ENCODE measurements around the gene HORMAD2.
"Not testable (repeated sequence)": the region's sequence is repeated elsewhere in the genome, so short reads cannot be mapped to it uniquely, and the experiment has no call there.

HORMAD2 gene

GRCh38 chr22:30195245-30196140 is 115.2 kb downstream of the HORMAD2 start:
- DNase-seq: no peak

DNA sequence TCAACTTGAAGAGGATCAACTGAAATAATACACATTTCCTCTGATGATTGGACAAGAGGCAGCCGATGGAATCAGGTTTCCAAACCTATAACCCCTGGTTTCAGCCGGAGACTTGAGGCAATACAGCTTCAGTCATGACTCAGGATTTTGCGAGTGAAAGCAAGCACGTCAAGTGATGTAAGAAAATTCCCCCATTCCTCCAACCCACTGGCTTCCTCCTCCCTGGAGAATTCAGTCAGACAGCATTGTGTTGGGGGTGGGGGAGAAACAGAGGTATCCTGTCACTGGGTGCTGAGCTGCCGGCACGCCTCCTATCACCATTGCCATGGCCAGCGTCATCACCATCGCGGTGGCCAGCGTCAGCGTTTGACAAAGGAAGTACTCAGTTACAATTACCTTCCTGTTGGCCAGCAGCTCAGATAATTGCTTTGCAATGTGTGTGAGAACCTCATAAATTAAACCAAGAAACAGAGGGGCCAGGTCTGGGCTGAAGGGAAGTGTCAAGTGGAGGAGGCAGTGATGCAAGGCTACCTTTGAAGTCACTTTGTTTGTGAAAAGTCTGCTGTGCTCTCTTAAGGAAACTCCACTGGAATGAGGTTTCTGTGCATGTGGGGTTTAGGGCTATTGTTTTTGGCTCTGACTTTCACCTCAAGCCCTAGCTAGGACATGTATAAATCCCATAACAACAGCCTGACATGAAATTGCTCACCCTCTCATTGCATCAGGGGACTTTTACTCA is 116.0 kb downstream of the HORMAD2 start:
- peak; percentile 38 for DNase-seq

GRCh38 chr22:30196880-30197336 is 116.6 kb downstream of the HORMAD2 start:
- no peak for DNase-seq

DNA sequence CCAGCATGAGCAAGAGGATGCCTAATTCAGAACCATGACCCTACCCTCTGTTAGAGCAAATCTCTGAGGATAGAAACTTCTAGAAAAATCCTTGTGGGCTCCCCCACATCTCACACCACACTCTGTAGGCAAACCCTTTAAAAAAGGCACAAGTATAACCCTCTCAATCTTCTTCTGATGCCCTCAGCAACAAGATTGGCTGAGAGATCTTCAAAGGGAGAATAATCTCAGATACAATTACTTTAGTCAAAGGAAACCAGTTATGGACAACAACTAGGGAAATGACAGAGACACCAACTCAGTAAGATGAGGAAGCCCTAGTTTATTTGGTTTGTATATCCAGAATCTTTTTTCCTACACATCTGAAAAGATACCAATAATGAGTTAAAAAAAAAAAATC is 117.1 kb downstream of the HORMAD2 start:
- no peak for DNase-seq

DNA sequence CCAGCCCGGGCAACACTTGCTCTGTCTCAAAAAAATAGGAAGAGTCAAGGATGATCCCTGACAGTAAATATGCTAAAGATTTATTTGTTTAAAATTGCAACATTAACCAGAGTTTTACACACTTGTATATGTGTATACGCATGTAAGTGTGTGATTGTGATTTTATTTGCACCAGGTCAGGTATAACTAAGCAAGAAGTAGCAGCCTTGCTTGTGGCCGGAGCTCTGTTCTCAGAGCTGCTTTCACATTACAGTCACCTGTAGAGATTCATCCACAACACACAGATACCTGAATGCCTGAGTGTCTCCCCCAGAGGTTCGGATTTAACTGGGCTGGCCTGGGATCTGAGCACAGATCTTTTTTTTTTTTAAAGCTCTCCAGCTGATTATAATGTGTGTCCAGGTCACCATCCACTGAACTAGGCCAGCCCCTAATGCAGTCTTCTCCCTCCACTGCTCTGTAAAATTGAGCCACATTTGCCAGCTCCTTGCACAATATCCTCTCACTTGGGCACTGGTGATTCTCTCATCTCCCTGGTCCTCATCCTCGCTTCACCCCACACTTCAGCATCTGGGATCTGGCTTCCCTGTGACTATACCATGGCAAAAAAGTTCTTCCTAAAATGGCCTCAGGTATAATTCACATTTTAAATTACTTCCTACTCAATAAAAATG is 118.0 kb downstream of the HORMAD2 start:
- DNase-seq: no peak

DNA sequence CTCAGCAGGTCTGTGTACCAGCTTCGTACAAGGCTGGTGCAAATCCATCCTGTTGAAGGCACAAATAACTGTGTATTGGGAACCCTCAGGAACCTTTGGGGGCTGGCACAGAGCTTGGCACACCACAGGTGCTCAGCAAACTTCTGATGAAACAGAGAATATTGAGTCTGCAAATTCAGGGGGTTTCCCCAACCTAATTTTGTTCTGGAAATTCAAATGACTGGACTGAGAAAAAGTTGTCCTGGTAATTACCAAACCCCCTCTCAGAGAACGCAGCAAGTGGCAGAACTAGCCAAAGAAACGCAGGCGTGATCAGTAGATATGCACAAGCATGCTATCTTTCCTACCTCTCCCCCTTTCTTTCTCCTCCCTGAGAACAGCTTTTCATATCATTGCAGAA is 118.7 kb downstream of the HORMAD2 start:
- DNase-seq: no peak

DNA sequence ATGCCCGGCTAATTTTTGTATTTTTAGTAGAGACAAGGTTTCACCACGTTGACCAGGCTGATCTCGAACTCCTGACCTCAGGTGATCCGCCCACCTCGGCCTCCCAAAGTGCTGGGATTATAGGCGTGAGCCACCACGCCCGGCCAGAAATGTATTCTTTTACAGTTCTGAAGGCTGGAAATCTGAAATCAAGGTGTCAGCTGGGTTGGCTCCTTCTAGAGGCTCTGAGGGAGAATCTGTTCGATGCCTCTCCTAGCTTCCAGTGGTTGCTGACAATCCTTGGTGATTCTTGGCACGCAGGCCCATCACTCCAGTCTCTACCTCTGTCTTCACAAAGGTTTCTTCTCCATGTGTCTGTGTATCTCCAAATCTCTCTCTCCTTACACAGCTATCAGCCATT is 120.6 kb downstream of the HORMAD2 start:
- DNase-seq: not testable (repeated sequence)

DNA sequence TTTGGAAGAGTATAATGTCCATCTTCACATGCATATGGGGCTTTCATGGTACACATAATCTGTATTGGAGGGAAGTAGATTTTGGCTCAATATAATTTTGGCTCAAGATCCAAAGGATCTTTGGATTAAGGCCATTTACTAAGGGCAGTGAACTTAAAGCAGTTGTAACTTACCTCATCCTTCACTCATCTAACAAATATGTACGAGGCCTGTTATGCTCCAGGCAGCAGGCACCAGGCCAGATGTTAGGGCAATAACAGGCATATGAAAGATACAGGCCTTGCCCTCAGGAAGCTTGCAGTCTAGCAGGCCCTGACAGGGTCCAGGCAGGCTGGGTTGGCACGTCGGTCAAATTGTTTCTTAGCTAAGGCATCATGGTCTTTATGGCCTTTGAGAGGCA is 121.7 kb downstream of the HORMAD2 start:
- no peak for DNase-seq

DNA sequence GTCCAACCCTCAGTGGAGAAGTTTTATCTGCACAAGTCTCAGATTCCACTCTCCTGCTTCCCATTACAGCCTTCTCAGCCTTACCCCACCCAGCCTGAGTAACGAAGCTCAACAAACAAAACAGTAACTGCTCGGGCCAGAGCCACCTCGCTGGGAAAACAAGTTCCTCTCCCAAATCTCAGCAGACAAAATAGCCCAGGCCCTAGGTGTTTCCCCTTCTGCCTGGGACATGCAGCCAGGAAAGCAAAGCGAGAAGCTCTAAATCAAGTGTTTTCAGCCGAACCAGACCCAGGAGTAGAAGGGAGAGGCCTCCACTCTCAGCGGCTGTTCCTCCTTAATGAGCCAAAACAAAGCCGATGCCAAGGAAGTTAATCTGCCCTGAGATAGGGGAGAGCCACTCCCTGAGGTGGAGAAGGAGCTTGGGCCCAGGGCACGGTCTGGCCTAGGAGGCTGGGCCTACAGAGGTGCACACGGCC is 122.3 kb downstream of the HORMAD2 start:
- no peak for DNase-seq

- DNase-seq: no peak
Measured at GRCh38 chr22:30204015-30204741, 123.9 kb downstream of the HORMAD2 start.

DNA sequence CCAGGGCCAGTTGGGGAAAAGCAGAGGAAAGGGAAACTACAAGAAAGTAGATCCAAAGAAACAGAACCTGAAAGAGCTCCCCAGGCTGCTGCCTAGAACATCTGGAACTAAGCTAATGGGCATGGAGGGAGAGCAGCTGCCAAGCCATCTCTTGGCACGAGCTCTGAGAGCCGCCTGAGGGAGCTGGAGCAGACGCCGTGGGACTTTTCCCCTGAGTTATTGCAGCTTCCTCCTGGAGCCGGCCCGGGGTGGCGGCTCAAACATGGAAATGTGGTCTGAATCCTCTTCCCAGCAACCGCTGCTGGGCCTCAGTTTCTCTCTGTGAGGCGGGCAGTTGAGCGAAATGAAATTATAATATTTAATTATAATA is 124.5 kb downstream of the HORMAD2 start:
- no peak for DNase-seq

DNA sequence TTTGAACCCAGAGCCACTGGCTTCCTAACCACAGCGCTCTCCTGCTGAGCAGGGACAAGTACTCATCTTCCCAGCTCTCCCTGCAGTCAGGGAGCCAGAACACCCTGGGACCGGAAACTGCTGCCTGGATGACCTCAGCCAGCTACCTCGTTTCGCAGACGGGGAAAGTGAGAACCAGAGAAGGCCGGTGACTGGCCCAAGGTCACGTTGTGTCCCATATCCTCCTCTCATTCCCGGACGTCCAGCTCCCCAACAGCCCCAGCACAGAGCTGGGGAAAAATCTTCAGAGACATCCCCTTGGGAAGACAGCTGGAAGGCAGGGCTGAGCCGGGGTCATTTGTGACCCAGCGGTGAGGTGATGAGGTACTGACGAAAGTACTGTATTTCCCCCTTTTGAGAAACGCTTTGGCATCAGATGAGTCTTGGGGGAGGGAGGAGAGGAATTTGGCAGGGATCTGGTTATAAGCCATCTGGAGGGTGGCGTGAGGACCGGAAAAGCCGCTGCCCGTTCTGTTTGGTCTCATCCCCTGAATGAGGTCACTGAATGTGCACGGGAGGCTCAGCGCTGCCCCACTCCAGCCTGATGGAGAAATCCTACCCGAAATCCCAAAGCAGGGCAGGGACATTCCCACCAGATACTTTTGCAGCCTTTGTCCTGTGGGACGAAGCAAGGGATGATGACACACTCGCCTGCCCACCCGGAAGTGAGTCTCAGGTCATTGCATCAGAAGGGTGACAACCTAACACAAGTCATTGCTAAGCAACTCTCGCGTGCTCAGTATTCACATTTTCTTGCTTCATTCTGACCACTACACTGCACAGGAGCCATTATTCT is 125.2 kb downstream of the HORMAD2 start:
- no peak for DNase-seq

DNA sequence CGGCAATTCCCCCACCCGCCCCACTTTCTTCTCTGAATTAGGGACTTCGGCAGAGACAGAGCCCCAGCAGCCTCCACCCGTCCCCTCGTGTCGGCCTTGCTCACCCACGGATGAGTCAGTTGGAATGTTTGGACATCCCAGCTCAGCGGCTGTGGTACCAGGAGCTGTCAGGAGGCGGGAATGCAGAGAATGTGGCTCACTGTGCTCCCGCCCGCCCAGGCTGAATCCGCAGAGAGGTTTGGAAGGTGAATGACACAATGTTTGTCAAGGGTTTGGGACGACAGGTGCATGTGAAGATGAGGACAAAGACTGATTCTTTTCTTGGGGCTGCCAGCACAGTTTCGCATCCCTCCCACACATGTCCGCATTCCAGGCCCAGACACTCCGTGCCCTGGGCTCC is 126.7 kb downstream of the HORMAD2 start:
- no peak for DNase-seq

- DNase-seq: no peak
Measured at GRCh38 chr22:30208631-30209603, 128.7 kb downstream of the HORMAD2 start.

- DNase-seq: no peak
Measured at GRCh38 chr22:30209642-30210041, 129.4 kb downstream of the HORMAD2 start.

GRCh38 chr22:30210235-30210909 is 130.1 kb downstream of the HORMAD2 start:
- DNase-seq: no peak

GRCh38 chr22:30211124-30211820 is 131.0 kb downstream of the HORMAD2 start:
- no peak for DNase-seq

- no peak for DNase-seq
Measured at GRCh38 chr22:30212363-30212995, 132.2 kb downstream of the HORMAD2 start.

- DNase-seq: no peak
Measured at GRCh38 chr22:30212996-30213441, 132.8 kb downstream of the HORMAD2 start.

All from activated CD4-positive, CD25-positive, alpha-beta regulatory T cell treated with anti-CD3 and anti-CD28 coated beads, Interleukin-2, amount 50 U/mL, for 72 hours (primary cell).